Pancreas (tissue), 10 donors: ENCODE results near the gene CTNNB1. TPM values are rescaled to one million over a fixed set of nuclear protein-coding genes. Genes with fewer than 3 reads are reported as not detected.

Source experiments
- ATAC-seq, 4 donors: fragments of 200-7000 bp; cut with Tn5 transposase; one replicate each; pipeline versions ENCODE4 v1.8.0 to v1.9.1; 2020; ENCODE audit warnings: mild to moderate bottlenecking in 4 of 4, moderate library complexity in 4 of 4
- DNase-seq, 6 donors: peaks; one replicate each; pipeline ENCODE4 v3.0.0-alpha.2; 2020
- FAIRE-seq: peaks from 2 replicates; lab custom pipeline; 2012; peaks lifted over from hg19 to GRCh38; lab: Jason Lieb, UNC
- H3K27ac ChIP-seq, 4 donors: fragments of 200-600 bp; sonication (generic); 1 replicate in 3 of 4; 2 replicates in 1 of 4; pipeline versions ENCODE4 v1.5.0 to v1.8.0; 2020
- H3K27me3 ChIP-seq, 4 donors: fragments of 200-600 bp; one replicate each; pipeline ENCODE4 v1.8.0; 2021
- H3K36me3 ChIP-seq, 3 donors: fragments of 200-600 bp; sonication (generic) in 1 of 3; one replicate each; pipeline versions ENCODE4 v1.5.0 to v1.8.0; 2020 to 2021
- H3K4me1 ChIP-seq, 3 donors: fragments of 200-600 bp; one replicate each; pipeline ENCODE4 v1.8.0; 2021
- H3K4me3 ChIP-seq, 4 donors: fragments of 200-600 bp; sonication (generic) in 2 of 4; one replicate each; pipeline versions ENCODE4 v1.5.0 to v1.8.0; 2020 to 2021
- H3K9me3 ChIP-seq, 4 donors: fragments of 200-600 bp; one replicate each; pipeline ENCODE4 v1.8.0; 2021
- WGBS, 2 donors: extraction: QIAGEN DNeasy Blood & Tissue Kit; methylation state at CpG; one replicate each; pipeline ENCODE4 v1.1.7; 2013; 5-methylcytosine and 5-hydroxymethylcytosine counted together
- intact Hi-C, 3 donors: fragments of 100-400 bp; cut with DNase I; formaldehyde crosslinking; loops; one replicate each; pipeline versions ENCODE4 v1.11.1 to v1.14.2; 2022
- polyA plus RNA-seq, 2 donors: library from polyadenylated mRNA; stranded (reverse); fragments of 200-250 nt; gene quantifications; one replicate each; pipeline ENCODE4 v1.2.3, GENCODE V29; 2013
- total RNA-seq, 6 donors: library from RNA; stranded (reverse); fragmentation: NEBNext Ultra II Directional in 4 of 6; extraction: Animal tissue kit (Norgen Biotek cat#: 25700) in 4 of 6; gene quantifications; one replicate each; pipeline versions ENCODE4 v1.2.1 to v1.2.4, GENCODE V29; 2021 to 2023
- TF ChIP-seq, protein P1 (sequence below), 4 donors: fragments of 200-600 bp; sonication (generic) in 3 of 4; IDR thresholded peaks; one replicate each; pipeline versions ENCODE4 v1.5.0 to v1.8.0; 2021; ENCODE audit warnings: antibody characterized with exemption in 4 of 4
- donor health status: healthy with polysubstance abuse.
- donor health status: DM: no; HTN: no; CAD: no; lungs with moderate emphysema.
- donor health status: DM: no; HTN: no; CAD: no.
- donor health status: control.
- donor health status: control.
- donor health status: Bipolar disorder and iron deficiency.
- donor health status: DM: yes; HTN: yes; CAD: no.
- donor health status: DM: no; HTN: no; CAD: no.
- donor health status: DM: no; HTN: no; CAD: no.
- donor health status: DM: yes; HTN: yes; CAD: no.

Gene CTNNB1
- total and polyA plus RNA-seq, 8 donors = 51.7 to 228 (median 112) TPM

DNA sequence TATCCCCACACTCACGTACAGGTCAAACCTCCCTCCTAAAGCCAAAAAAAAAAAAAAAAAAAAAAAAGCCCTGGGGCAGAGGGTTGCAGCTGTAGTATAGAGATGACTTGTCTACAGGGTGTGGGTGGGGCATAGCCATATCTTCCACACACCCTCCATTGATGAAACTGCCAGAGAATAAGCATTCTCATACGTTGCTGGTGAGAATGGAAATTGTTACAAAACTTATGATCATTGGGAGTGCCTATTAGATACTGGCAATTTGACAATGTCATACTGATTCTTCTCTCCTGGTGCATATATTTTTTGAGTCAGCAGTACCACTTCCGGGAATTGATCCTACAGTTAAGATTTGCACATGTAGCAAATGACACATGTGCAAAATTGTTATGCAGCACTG, 11.0 kb upstream of the CTNNB1 start:
- TF ChIP-seq, protein P1, sequence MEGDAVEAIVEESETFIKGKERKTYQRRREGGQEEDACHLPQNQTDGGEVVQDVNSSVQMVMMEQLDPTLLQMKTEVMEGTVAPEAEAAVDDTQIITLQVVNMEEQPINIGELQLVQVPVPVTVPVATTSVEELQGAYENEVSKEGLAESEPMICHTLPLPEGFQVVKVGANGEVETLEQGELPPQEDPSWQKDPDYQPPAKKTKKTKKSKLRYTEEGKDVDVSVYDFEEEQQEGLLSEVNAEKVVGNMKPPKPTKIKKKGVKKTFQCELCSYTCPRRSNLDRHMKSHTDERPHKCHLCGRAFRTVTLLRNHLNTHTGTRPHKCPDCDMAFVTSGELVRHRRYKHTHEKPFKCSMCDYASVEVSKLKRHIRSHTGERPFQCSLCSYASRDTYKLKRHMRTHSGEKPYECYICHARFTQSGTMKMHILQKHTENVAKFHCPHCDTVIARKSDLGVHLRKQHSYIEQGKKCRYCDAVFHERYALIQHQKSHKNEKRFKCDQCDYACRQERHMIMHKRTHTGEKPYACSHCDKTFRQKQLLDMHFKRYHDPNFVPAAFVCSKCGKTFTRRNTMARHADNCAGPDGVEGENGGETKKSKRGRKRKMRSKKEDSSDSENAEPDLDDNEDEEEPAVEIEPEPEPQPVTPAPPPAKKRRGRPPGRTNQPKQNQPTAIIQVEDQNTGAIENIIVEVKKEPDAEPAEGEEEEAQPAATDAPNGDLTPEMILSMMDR (IDR thresholded peaks at IDR 0.05) = no peak
- no peak overlapping the region for H3K27ac ChIP-seq
- H3K4me1 ChIP-seq = no peaks in the 10 kb centered on the region
- no peaks in the 10 kb centered on the region for H3K36me3 ChIP-seq
- DNase-seq = no peak
- no peak for ATAC-seq
- H3K27me3 ChIP-seq = no peaks in the 10 kb centered on the region
- 78 to 89% methylated on average over 3 of the region's 3 CpGs for WGBS, 2 donors
- FAIRE-seq = no peak
- no peak overlapping the region for H3K4me3 ChIP-seq
- intact Hi-C loops = no loop called here
- no peaks in the 10 kb centered on the region for H3K9me3 ChIP-seq

DNA sequence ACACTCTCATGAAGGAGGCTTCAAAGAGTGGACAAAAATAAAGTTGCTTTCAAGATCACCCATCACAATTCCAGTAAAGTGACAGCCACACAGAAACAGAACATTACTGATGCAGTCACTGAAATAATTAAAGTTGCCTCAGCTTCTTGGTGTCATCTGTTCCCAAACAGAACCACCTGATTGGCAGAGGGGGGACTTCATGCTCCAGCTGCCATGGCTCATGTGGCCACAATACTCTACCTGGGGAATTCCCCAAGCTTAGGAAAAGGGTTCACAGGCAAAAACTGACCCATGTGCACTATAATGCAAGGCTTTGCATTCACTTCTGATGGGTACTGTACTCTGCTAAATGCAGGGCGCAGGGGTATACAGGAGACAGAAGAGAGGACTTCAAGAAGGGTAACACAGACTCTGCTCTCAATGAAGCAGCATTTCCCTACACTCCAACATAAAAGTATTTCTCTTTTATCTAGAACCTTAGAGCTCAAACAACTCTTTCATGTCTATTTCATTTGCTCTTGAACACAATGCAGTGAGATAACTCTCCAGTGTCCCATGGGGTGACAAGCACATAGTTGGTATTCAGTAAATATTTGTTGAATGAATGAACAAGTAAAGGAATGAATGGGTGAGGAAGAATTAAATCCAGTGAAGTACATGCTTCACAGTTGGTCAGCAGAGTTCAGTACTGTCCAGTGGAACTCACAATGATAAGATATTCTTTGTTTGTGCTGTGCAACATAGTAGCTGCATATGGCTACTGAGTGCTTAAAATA, 8.6 kb upstream of the CTNNB1 start:
- H3K4me3 ChIP-seq = no peak overlapping the region
- intact Hi-C loops = no loop called here
- H3K27ac ChIP-seq = no peak overlapping the region
- H3K27me3 ChIP-seq = no peaks in the 10 kb centered on the region
- no peaks in the 10 kb centered on the region for H3K9me3 ChIP-seq
- FAIRE-seq (no peak), DNase-seq (no peak), ATAC-seq (no peak)
- no peaks in the 10 kb centered on the region for H3K36me3 ChIP-seq
- TF ChIP-seq, protein P1 (IDR thresholded peaks at IDR 0.05) = no peak
- no peaks in the 10 kb centered on the region for H3K4me1 ChIP-seq
- 83 to 92% methylated on average over 1 of the region's 1 CpG for WGBS, 2 donors

DNA sequence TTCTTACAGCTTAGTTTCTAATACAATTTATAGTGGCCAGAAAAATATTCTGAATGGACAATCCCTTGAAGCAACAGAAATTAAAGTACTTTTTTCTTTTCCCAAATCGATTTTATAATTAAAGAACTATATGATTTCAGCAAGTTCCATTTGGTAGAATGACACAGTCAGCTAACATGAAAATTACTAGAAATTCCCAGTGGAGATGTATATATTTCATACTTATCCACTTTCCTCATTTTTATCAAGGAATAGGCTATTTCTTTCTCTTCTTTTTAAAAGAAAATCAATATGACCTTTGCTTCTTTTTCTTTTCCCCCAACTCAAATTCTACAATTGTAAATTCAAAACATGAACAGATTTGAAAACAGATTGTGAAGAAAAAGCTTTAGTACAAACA, 6.4 kb upstream of the CTNNB1 start:
- no peaks in the 10 kb centered on the region for H3K4me1 ChIP-seq
- TF ChIP-seq, protein P1 (IDR thresholded peaks at IDR 0.05) = no peak
- no peaks in the 10 kb centered on the region for H3K27me3 ChIP-seq
- H3K36me3 ChIP-seq = no peaks in the 10 kb centered on the region
- 53 to 82% methylated on average over 1 of the region's 1 CpG for WGBS, 2 donors
- no peak overlapping the region for H3K27ac ChIP-seq
- no peak for FAIRE-seq
- no peak for DNase-seq
- no peaks in the 10 kb centered on the region for H3K9me3 ChIP-seq
- no peak overlapping the region for H3K4me3 ChIP-seq
- no peak for ATAC-seq
- intact Hi-C loops = no loop called here

DNA sequence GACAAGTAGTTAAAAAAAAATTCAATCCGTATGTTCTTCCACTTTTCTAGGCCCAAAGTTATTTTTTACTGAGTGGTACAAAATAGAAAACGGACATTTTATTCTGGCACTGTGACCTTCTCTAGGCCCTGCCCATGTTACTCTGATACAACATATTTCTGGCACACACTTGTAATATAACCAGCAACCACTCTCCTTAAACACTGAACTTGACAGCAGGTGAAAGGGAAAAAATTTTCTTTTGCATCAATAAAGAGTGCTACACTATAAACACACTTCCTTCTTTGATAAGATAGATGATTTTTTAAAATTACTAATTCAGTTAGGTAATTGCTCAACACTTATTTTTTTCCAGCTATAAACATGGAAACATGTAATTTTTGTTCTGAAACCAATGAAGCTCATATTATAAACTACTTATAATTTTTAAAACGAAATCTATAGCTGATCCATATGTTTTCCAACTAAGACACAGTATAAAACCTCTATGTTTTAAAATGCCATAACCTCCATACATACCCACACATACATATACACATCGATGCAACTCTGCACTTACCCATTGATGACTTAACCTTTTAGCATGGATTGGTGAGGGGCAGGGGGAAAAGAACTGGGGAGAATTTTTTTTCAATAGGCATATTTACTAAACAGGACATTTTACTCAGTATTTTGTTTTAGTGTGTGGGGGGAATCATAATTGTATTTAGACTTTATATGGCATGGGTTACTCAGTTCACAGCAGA, 5.3 kb upstream of the CTNNB1 start:
- TF ChIP-seq, protein P1 (IDR thresholded peaks at IDR 0.05) = no peak
- intact Hi-C loops = no loop called here
- H3K9me3 ChIP-seq = no peaks in the 10 kb centered on the region
- DNase-seq (no peak), ATAC-seq (no peak), FAIRE-seq (no peak)
- no peaks in the 10 kb centered on the region for H3K36me3 ChIP-seq
- no peak overlapping the region for H3K27ac ChIP-seq
- no peaks in the 10 kb centered on the region for H3K4me1 ChIP-seq
- 72 to 80% methylated on average over 4 of the region's 4 CpGs for WGBS, 2 donors
- no peaks in the 10 kb centered on the region for H3K27me3 ChIP-seq
- no peak overlapping the region for H3K4me3 ChIP-seq

DNA sequence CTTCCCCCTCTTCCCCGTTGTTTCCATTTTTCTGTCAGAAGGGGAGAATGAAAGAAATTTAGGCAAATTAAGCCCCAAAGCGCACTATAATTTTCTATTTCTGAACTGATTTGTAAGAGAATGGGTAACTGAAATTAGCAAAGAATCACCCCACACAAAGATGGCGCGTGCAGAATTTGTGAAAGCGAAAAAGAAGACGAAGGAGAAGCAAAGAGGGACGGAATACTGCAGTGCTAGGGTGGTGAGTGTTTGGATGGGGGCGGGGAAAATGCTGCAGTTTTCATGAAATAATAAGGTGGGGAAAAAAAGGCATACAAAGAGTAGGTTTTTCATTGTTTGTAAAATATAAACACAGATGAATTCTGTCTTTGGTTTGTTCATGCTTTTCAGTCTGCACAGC, 4.6 kb upstream of the CTNNB1 start:
- no peak for ATAC-seq
- TF ChIP-seq, protein P1 (IDR thresholded peaks at IDR 0.05) = no peak
- Histone ChIP-seq H3K36me3 (no peaks in the 10 kb centered on the region), H3K9me3 (no peaks in the 10 kb centered on the region), H3K4me3 (no peak overlapping the region), H3K4me1 (no peaks in the 10 kb centered on the region), H3K27ac (no peak overlapping the region), H3K27me3 (no peaks in the 10 kb centered on the region)
- intact Hi-C loops = no loop called here
- 94 to 96% methylated on average over 8 of the region's 8 CpGs for WGBS, 2 donors
- DNase-seq = no peak
- no peak for FAIRE-seq
